A673 (cell line): Measurements from ENCODE around the gene FAHD2A.
"Not testable (repeated sequence)": the region's sequence is repeated elsewhere in the genome, so short reads cannot be mapped to it uniquely, and the experiment has no call there.

Source experiments
- EZH2 ChIP-seq: fragments of 200-600 bp; sonication (generic); IDR thresholded peaks from 2 replicates; pipeline ENCODE4 v1.6.1; 2017; ENCODE audit warnings: borderline replicate concordance, low read depth, mild to moderate bottlenecking, mixed read lengths, antibody characterized with exemption, low read length; ENCODE audit not compliant: poor library complexity, severe bottlenecking
- TF ChIP-seq, protein P1 (sequence below): fragments of 300-800, 200-600 bp; sonication (generic); conservative IDR thresholded peaks from 2 replicates; pipeline ENCODE4 v1.5.1; 2017; ENCODE audit warnings: low read depth, mild to moderate bottlenecking, antibody characterized with exemption, low read length, moderate library complexity, mixed read lengths

DNA sequence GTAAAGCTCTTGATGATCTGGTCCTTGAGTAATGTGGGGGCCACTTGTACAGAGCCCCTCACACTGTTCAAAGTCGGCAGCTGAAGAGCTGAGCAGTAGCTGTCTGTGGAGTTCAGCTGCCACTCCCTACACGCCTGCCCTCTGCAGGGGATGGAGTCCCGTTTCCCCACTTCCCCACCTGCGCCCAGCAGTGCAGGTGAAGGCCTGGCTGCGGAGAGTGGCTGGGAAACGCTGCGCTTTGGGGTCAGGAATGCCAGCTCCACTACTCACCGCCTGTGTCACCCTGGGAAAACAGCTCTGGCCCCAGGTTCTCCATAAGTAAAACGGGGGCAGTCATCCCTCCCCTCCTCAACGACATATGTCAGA is 521 bp upstream of the FAHD2A start:
- not testable (repeated sequence) for TF ChIP-seq EZH2
- TF ChIP-seq, protein P1, sequence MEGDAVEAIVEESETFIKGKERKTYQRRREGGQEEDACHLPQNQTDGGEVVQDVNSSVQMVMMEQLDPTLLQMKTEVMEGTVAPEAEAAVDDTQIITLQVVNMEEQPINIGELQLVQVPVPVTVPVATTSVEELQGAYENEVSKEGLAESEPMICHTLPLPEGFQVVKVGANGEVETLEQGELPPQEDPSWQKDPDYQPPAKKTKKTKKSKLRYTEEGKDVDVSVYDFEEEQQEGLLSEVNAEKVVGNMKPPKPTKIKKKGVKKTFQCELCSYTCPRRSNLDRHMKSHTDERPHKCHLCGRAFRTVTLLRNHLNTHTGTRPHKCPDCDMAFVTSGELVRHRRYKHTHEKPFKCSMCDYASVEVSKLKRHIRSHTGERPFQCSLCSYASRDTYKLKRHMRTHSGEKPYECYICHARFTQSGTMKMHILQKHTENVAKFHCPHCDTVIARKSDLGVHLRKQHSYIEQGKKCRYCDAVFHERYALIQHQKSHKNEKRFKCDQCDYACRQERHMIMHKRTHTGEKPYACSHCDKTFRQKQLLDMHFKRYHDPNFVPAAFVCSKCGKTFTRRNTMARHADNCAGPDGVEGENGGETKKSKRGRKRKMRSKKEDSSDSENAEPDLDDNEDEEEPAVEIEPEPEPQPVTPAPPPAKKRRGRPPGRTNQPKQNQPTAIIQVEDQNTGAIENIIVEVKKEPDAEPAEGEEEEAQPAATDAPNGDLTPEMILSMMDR, result not testable (repeated sequence)
